ENCODE results near the gene ARX.

Gene ARX

DNA sequence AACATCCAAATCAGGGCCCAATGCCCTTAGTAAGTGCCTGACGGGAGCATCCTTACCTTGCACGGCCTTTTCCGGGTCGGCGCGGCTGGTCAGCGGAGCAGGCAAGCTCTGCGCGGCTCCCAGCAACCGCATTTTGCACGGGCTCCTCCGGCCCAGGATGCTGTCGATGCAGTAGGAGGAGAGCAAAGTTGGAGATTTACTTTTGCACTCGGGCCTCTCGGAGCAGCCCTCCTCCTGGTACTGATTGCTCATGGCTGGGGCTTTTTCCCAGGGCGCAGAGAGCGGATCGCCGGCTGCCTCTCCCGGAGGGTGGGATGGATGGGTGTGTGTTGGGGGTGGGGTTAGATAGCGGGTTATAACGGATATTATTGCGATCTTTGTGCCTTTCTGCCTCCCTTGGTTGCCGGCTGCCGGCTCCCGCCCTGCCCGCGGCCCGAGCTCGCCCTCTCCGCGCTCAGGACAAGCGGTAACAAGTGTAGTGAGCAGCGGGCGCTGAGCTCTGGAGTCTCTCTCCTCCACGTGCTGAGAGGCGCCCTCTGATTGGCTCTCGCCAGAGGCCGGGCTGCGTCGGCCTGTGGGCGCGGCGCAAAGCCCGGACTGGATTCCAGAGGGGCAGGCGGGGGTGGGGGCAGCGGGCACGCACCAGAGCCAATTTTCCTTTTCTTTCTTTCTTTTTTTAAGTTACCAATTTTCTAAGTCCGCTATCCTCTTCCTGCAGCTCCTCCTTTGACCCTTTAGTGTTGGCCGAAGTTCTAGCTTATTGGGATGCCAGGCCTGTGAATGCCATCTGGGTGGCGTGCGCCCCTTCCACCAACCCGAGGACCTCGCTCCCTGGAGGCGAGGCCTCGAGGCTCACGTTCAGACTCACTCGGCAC lies at the start of gene ARX:
TSS of gene ARX (minus strand) at position 480 of the 875 bp plus-strand sequence. CDS start at position 252, 228 bp downstream.
- no peak for DNase-seq

GRCh38 chrX:25059273-25059672 lies 43.5 kb upstream of the ARX start:
- no peak for DNase-seq

- DNase-seq: no peak
These were observed 37.2 kb upstream of the ARX start for GRCh38 chrX:25052798-25053534.

GRCh38 chrX:25049971-25050370 lies 34.2 kb upstream of the ARX start:
- DNase-seq: no peak

GRCh38 chrX:25049357-25049756 lies 33.6 kb upstream of the ARX start:
- no peak for DNase-seq

DNA sequence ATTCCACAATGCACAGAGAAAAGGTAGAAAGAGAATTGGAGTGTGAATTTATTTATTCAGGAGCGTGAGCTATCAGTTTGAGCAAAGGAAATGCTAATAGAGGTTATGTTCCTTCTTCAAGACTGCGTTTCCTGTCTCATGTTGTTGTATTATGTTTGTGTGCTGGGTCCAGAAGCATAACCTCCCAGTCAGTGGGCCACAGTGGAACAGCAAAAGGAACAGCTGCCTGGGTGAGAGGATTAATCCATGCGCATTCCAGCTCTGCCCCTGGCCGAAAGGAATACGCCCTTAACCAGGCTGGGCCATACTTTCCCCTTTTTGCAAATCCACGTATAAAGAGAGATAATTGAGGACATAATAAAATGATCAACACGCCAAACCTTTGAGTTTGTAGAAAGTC lies 32.4 kb upstream of the ARX start:
- DNase-seq: no peak

GRCh38 chrX:25043192-25043591 lies 27.4 kb upstream of the ARX start:
- DNase-seq: no peak

DNA sequence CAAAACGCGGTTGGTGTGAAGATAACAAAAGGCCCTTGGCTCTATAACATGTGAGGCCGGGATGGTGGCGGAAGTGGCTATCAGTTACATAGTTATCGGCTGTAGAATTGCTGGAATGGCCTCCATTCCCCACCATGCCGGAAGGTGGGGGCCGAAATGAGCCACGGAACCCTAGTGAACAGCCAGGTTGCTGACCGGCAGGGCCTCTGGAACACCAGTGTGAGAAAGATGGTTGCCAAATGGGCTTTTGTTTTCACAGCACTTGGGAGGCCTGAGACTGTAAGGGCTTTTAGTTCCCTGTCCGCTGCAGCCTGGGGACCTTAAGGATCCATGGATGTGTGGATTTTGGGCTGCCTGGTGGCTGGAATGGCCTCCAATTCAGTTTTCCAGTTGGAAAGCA lies 23.3 kb upstream of the ARX start:
- no peak for DNase-seq

GRCh38 chrX:25034889-25035288 lies 19.1 kb upstream of the ARX start:
- DNase-seq: no peak

GRCh38 chrX:25029288-25029825 lies 13.6 kb upstream of the ARX start:
- DNase-seq: no peak

GRCh38 chrX:25028726-25029125 lies 13.0 kb upstream of the ARX start:
- no peak for DNase-seq

- DNase-seq: no peak
These were observed 10.8 kb upstream of the ARX start for GRCh38 chrX:25026576-25026975.

DNA sequence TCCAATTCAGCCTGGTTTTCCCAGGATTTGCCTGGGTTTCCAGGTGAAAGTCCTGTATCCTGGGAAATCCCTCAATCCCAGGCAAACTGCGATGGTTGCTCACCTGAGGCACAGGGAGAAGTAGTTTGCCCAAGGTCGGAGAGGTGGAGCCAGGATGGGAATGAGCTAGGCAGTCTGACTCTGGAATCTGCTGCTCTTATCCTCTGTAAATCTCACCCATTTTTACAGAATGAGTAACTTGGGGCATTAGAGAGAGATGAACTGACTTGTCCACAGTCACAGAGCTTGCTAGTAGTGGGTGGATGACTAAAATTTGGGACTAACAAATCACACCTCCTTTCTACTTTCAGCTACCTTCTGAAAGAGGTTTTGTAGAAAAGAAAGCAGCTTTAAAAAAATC lies 9.8 kb upstream of the ARX start:
- no peak for DNase-seq

DNA sequence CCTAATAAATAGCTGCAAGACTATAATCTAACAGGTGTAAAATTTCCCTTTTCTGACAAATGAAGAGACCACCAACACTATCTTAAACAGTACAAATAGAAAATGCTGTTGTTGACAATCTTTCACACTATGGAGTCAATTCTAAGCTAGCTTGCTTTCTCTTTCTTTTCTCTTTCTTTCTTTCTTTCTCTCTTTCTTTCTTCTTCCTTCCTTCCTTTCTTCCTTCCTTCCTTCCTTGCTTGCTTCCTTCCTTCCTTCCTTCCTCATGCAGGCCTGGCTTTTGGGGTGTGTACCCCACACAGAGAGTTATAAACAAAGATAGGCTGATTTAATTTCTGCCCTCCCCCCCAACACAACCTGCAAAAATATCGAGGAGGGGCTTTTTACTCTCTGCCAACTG lies 8.1 kb upstream of the ARX start:
- no peak for DNase-seq

DNA sequence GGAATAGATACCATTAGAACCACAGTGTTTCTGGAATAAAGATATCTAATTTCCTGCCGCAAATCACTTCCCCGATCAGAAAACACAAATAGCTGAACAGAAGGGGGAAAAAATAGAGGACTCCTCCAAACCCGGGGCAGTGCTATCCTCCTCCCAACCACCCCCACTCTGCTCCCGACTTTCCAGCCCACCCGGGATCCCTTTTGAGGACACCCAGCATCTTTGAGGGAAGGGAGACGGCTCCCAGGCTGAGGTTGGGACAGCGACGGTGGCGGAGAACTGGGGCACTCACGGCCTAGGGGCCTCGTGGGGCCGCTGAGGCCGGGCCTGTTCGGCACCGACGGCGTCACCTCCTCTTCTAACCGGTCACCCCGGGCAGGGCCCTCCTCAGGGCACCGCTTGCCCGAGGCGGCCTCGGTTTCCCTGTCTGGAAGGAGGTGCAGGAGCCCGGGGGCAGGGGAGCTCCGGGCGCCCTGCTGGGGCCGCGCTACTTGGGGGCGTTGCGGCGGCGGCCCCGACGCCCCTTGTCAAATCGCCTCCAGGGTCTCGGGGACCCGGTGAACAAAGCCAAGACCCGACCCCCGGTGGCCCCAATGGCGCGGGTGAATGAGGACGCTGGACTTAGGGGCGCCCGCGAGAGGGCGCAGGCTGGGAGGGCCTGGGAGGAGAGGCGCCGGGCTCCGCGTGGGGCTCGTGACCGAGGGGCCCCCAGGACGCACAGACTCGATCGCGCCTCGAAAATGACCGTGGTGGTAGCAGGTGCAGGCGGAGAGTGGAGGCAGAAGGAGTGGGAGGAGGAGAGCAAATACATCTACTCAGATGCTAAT lies 6.9 kb upstream of the ARX start:
- DNase-seq: no peak

DNA sequence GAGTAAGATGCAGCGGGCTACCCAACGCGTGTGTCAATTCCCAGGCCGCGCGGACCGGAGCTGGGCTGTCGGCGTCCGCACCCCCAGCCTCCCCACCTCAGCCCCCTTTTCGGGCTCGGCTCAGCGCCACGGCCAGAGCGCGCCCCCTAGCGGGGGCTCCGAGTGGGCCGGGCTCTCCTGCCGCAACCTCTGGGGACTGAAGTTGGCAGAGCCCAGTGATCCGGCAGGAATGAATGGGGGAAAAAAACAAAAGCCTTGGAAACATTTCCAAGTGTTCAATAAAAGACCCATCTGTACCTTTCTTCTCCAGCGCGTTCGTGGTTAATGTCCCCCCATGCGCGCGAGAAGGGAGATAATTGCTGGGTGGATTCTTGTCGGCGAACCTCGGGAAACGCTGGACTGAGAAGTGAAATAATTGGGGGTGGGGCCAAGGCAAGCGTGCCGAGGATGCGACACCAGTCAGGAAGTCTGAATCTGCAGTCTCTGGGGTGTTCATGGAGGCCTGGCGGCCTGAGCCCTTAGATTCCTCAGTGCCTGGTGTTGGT lies 5.2 kb upstream of the ARX start:
- DNase-seq: no peak

DNA sequence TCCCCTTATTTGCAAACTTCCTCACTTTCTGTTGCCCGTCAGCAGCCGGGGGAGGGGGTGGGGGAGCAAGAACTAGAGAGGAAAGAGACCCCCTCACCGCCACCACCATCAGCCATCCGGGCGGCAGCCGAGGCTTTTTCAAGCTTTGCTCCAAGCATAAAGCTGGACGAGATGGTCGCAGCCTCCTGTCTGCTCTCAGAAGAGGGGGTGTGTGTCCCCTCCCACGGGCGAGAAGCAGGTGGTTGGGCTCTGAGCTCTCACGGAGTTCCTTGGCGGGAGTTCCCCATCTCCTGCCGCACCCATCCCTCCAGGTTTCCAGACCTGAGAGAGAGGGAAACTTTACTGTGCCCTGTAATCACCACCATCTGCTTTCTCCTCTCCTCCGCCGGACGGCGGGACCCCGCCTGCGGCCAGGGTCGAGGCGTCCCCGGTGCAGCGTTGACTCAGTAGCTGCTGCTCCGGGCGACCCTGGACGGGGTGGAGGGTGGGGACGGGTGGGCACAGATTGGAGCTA lies 4.7 kb upstream of the ARX start:
- no peak for DNase-seq

DNA sequence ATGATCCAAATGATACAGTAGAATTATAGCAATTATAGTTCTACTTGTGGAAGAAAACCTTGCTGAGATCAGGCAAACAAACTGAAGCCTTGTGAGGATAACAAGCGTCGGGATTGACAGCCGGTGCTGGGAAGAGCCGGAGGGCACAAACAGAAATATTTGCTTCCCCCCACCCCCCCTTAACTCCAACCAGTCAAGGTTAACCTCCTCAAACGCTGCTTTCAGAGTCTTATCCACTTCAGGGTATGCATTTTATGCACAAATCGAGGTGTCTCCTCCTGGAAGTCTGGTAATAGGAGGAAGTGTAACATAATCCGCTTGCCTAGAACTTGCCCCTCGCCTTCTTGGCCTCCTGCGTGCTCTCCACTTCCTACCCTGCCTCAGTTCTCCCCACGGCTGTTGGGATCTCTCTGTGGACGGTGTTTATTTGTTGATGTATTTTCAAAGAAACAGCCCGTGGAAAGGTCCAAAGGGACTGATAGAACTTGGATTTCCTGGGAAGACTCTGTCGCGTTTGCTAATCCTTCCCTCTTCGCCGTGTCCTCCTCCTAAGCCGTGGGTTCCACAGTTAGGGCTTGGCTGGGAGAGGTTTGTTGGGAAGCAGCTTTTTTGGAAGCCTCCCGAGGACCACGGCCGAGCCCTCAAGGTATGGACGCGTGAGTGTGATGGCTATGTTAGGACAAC lies 4.1 kb upstream of the ARX start:
- no peak for DNase-seq

GRCh38 chrX:25018682-25019081 lies 2.9 kb upstream of the ARX start:
- DNase-seq: no peak

- DNase-seq: no peak
These were observed 2.0 kb upstream of the ARX start for GRCh38 chrX:25017667-25018247.

DNA sequence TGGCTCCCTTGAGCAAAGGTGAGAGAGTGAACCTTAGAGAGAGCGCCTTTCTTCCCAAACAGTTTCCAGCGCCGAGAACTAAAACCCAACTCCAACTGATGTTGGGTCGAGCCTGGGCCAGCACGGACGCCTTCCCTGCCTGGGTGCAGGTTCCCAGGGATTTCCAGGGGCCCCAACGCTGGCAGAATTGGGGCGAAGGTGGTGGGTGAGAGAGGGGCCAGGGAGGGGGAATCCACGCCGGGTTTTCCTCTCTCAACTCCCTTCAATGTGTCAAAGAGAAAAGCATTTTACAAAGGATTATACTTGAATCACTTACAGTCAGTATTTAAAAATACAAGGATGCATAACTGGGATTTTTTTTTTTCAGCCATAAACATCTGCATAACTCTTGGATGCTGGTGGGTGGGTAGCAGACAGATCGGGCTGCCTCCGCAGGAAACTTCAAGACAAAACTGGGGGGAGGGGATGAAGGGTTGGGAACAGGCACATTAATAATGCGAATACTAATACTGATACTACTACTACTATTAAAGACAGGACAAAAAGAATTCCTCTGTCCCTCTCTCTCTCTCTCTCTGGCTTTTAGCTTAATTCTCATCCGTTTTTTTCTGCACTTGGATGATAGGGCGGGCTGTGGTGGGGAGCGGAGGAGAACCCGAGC lies 1.3 kb upstream of the ARX start:
- no peak for DNase-seq
